ENCODE data around the gene FCSK.
"Not testable (repeated sequence)": the region's sequence is repeated elsewhere in the genome, so short reads cannot be mapped to it uniquely, and the experiment has no call there.

Gene FCSK

DNA sequence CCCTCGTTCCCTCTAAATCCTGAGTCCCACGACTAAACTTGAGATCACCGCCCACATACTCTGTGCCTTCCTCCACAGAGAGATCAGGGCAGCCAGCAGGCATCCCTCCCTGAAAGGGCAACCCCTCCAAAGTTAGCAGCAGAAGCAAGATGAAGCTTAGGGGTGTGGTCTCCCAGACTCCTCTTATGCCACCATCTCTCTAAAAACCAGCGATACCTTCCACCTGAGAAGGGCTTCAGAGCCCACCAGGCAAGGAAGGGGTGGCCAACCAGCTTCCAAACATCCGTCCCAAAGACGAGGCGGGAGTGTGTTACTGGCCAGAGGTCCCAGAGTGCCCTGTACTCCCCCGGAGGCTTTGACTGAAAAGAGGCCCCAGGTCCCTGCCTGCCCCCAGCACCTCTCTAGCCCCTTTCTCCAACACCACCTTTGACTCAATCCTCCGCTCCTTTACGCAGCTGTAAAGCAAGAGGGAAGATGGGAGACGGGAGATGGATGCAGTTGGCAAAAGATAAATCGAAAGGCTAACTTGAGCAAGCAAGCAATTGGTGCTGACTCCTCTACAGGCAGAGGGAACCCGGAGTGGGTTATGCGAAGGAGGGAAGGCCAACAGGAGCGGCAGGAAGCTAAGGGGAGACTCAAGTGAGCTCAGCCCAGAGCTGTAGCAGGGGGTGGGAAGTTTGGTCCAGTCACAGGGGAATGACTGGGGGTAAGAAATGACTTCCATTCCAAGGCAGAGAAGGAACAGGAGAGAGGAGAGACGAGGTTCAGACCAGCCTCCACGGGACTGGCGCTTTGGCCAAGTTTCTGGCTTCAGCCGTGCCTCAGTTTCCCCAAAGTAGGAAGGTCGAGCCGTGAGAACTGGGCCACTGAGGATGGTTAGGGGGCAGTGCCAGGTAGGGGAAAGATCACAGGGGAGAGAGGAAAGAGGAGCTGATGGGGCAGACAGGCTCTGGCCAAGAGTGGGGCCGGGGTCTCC is 16.5 kb upstream of the FCSK start:
- no peaks in the 10 kb centered on the region for H3K9me3 Mint-ChIP-seq
- intact Hi-C loops (cut with micrococcal nuclease), result no loop called here
- peak overlapping the region; percentile 98 for H3K4me3 Mint-ChIP-seq
- peaks cover 31% of the 10 kb centered on the region for H3K36me3 Mint-ChIP-seq (ENCODE audit: low read depth)
- H3K4me1 Mint-ChIP-seq (ENCODE audit: low read depth), result peaks cover 59% of the 10 kb centered on the region
- H3K27me3 Mint-ChIP-seq, result no peaks in the 10 kb centered on the region
- peak overlapping the region; percentile 91 for H3K27ac Mint-ChIP-seq

DNA sequence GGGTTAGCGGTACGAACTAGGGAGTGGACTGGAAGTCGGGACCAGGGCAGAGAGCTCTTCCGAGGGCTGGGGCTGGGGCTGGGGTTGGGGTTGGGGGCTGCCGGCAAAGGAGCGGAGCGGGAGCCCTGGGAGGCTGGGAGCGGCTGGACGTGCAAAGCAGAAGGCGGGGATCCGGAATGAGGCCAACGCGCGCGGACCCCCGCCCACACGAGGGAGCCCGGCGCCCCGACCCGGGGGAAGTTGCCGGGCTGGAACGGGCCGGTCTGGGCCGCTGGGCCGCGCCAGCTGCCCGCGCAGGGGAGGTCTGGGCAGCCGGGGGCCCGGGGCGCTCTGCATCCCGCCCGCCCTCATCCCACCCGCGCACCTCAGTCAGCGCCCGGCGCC is 15.8 kb upstream of the FCSK start:
- H3K9me3 Mint-ChIP-seq, result no peaks in the 10 kb centered on the region
- intact Hi-C loops (cut with micrococcal nuclease), result no loop called here
- H3K4me3 Mint-ChIP-seq, result peak overlapping the region; percentile 98
- no peaks in the 10 kb centered on the region for H3K27me3 Mint-ChIP-seq
- peaks cover 31% of the 10 kb centered on the region for H3K36me3 Mint-ChIP-seq (ENCODE audit: low read depth)
- H3K4me1 Mint-ChIP-seq (ENCODE audit: low read depth), result peaks cover 52% of the 10 kb centered on the region
- H3K27ac Mint-ChIP-seq, result peak overlapping the region; percentile 91

DNA sequence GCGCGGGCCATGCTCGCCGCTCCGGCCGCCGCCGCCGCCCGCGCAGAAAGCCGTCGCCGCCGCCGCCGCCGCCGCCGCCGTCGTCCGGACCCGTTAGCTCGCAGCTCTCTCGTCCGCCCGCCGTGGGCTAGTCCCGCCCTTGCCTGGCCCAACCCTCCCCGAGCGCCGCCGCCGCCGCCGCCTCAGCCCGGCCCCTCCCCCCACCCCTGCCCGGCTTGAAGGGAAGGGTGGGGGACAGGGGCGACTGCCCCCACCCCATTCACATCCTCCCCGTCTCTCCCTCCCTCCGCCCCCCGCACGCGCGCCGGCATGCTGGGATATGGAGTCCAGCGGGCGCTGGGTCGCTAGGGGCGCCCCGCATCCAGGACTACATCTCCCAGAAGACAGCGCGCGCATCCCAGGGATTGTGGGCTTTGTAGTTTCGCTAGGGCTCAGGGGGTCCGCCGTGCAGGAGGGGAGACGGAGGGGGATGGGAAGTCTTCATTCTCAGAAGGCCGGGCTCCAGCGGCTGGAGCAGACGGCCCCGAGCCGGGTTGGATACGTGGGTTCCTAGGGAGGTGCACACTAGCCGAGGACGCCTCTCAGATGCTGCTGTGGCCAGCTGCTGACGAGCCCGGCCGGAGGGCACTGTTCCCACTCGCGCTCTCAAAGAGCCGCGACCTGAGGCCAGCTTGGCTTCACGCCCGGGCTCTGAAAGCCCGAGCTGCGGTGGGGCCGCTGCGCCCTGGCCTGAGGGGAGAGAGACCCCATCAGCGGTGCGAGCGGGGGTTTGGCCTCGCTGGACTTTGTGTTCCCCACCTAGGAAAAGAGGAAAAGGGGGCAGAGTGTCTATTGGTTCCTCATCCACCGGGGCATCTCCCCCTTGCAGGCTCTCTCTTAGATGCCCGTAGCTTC is 15.2 kb upstream of the FCSK start, which contains the start of gene ST3GAL2:
Gene ST3GAL2 (minus strand): TSS at position 132 of the 894 bp plus-strand sequence. CDS start 40,570 bp downstream, outside the sequence.
- intact Hi-C loops (cut with micrococcal nuclease), result loop anchor here (1.0 kb wide), 1 partner anchor 15 kb away; the partner anchor contains the start of gene FCSK
- Mint-ChIP-seq H3K4me3 (peak within 1 kb of the TSS; percentile 98), H3K9me3 (no peaks in the 10 kb centered on the region), H3K36me3 (ENCODE audit: low read depth) (peaks cover 26% of the 10 kb centered on the region), H3K27ac (peak within 1 kb of the TSS; percentile 91), H3K27me3 (no peaks in the 10 kb centered on the region), H3K4me1 (ENCODE audit: low read depth) (peaks cover 46% of the 10 kb centered on the region)

DNA sequence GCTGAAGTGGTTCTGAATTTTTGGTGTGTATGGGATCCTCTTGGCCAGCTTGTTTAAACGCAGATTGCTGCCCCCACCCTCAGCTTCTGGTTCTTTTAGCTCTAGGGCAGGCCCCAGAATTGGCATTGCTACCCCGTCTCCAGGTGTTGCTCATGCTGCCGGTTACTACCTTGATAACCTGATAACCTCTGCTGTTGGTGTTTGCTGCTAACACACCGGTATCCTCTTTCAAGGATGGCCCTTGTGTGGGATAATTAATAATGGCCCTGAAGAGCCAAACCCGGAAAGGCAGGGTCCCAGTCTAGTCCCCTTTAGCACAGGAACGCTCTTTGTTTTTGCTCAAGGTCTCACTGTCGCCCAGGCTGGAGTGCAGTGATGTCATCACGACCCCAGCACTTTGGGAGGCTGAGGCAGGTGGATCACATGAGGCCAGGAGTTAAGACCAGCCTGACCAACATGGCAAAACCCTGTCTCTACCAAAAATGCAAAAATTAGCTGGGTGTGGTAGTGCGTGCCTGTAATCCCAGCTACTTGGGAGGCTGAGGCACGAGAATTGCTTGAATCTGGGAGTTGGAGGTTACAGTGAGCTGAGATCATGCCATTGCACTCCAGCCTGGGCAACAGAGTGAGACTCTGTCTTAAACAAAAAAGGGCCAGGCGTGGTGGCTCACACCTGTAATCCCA is 14.2 kb upstream of the FCSK start:
- peaks cover 37% of the 10 kb centered on the region for H3K4me1 Mint-ChIP-seq (ENCODE audit: low read depth)
- no peaks in the 10 kb centered on the region for H3K27me3 Mint-ChIP-seq
- intact Hi-C loops (cut with micrococcal nuclease), result no loop called here
- H3K36me3 Mint-ChIP-seq (ENCODE audit: low read depth), result peaks cover 16% of the 10 kb centered on the region
- H3K4me3 Mint-ChIP-seq, result peak overlapping the region; percentile 91
- peak overlapping the region; percentile 91 for H3K27ac Mint-ChIP-seq
- H3K9me3 Mint-ChIP-seq, result no peaks in the 10 kb centered on the region

DNA sequence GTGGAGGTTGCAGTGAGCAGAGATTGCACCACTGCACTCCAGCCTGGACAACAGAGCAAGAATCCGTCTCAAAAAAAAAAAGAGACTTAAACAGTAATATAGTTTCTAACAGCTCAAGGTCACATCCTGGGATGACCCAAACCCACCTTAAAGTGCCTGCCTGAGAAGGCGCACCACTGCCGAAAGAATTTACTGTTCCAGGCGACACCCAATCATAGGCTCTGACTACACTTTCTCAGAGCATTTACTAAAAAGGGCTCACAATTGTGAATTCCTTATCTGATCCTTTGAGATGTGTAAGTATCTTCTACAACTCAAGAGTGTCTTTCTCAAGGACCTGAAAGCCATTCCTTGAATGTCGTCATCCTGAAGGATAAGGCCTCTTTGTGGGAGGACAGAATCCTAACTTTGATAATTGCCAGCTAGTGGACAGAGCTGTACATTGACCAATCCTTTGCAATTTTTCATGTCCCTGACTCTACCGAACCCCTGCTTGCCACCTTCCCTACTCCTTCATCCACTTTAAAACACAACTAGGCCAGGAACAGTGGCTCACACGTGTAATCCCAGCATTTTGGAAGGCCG is 12.9 kb upstream of the FCSK start:
- Mint-ChIP-seq H3K4me3 (no peak overlapping the region), H3K4me1 (ENCODE audit: low read depth) (peaks cover 30% of the 10 kb centered on the region), H3K9me3 (no peaks in the 10 kb centered on the region), H3K27ac (no peak overlapping the region), H3K27me3 (peaks cover 4% of the 10 kb centered on the region), H3K36me3 (ENCODE audit: low read depth) (peaks cover 16% of the 10 kb centered on the region)
- intact Hi-C loops (cut with micrococcal nuclease), result no loop called here

DNA sequence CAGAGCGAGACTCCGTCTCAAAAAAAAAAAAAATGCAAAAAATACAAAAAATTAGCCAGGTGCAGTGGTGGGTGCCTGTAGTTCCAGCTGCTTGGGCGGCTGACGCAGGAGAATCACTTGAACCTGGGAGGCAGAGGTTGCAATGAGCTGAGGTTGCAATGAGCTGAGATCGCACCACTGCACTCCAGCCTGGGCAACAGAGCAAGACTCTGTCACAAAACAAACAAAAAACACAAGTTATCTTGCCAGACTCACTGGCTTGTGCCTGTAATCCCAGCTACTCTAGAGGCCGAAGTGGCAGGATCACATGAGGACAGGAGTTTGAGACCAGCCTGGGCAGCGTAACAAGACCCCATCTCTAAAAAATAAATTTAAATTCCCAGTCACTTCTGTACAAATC is 12.1 kb upstream of the FCSK start:
- H3K4me1 Mint-ChIP-seq (ENCODE audit: low read depth), result peaks cover 21% of the 10 kb centered on the region
- H3K27ac Mint-ChIP-seq, result no peak overlapping the region
- intact Hi-C loops (cut with micrococcal nuclease), result no loop called here
- peaks cover 16% of the 10 kb centered on the region for H3K36me3 Mint-ChIP-seq (ENCODE audit: low read depth)
- H3K27me3 Mint-ChIP-seq, result peaks cover 4% of the 10 kb centered on the region
- no peak overlapping the region for H3K4me3 Mint-ChIP-seq
- H3K9me3 Mint-ChIP-seq, result no peaks in the 10 kb centered on the region

DNA sequence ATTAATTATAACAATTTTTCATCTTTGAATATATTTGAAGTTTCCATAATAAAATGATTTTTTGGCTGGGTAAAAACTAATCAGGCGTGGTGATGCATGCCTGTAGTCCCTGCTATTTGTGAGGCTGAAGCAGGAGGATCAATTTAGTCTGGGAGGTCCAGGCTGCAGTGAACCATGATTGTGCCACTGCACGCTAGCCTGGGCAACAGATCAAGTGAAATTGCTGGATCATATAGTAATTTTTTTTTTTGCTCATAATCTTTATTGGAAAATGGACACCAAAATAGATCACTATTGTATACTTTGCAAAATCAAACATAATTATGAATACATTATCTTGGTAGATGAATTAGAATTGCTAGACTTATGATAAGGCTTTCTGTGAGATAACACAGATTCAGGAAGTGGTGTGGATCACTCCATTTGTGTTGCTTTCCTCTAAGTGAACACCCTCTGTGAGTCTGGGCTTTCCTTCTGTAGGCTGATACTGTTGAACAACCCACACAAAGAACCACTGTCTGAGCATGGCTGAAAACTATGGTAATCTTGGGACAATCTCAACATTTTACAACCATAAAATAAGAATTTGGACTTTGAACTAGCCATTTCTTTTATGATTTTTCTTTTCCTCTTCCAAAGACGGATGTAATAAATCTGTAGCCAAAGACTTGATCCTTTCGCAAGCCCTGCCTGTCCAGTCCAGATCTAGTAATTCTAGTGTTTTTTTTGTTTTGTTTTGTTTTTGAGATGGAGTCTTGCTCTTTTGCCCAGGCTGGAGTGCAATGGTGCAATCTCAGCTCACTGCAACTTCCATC is 9.9 kb upstream of the FCSK start:
- Mint-ChIP-seq H3K27me3 (peaks cover 14% of the 10 kb centered on the region), H3K4me1 (ENCODE audit: low read depth) (peaks cover 6% of the 10 kb centered on the region), H3K36me3 (ENCODE audit: low read depth) (peaks cover under 1% of the 10 kb centered on the region), H3K4me3 (no peak overlapping the region), H3K27ac (no peak overlapping the region), H3K9me3 (no peaks in the 10 kb centered on the region)
- intact Hi-C loops (cut with micrococcal nuclease), result no loop called here

DNA sequence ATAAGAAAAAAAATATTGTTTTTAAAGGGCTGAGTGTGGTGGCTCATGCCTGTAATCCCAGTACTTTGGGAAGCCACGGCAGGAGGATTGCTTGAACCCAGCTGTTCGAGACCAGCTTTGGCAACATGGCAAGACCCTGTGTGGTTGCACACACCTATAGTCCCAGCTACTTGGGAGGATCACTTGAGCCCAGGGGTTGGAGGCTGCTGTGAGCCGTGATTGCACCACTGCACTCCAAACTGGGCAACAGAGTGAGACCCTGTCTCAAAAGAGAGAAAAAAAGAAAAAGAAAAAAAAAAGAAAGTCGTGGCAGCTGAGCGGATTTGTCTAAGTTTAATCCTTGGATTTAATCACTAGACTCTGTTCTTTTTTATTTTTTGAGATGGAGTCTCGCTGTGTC is 6.3 kb upstream of the FCSK start:
- intact Hi-C loops (cut with micrococcal nuclease), result no loop called here
- Mint-ChIP-seq H3K4me1 (ENCODE audit: low read depth) (no peaks in the 10 kb centered on the region), H3K9me3 (no peaks in the 10 kb centered on the region)

DNA sequence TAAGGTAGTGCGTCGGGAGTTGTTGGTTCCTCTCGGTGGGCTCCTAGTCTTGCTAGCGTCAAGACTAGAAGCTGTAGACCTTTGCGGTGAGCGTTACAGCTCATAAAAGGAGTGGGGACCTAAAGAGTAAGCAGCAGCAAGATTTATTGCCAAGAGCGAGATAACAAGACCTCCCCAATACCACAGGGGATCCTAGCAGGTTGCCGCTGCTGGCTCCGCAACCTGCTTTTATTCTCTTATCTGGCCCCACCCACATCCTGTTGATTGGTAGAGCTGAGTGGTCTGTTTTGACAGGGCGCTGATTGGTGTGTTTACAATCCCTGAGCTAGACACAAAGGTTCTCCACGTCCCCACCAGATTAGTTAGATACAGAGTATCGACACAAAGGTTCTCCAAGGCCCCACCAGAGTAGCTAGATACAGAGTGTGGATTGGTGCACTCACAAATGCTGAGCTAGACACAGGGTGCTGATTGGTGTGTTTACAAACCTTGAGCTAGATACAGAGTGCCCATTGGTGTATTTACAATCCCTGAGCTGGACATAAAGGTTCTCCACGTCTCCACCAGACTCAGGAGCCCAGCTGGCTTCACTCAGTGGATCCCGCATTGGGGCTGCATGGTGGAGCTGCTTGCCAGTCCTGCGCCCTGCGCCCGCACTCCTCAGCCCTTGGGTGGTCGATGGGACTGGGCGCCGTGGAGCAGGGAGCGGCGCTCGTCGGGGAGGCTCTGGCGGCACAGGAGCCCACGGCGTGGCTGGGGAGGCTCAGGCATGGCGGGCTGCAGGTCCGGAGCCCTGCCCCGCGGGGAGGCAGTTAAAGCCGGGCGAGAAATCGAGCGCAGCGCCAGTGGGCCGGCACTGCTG is 4.0 kb upstream of the FCSK start:
- H3K9me3 Mint-ChIP-seq; H3K36me3 Mint-ChIP-seq (ENCODE audit: low read depth); H3K4me3 Mint-ChIP-seq; H3K27ac Mint-ChIP-seq; H3K4me1 Mint-ChIP-seq (ENCODE audit: low read depth): not testable (repeated sequence)
- intact Hi-C loops (cut with micrococcal nuclease), result loop anchor here (5.0 kb wide), 1 partner anchor 48 kb away; no protein-coding TSS in a partner anchor
- H3K27me3 Mint-ChIP-seq, result peaks cover 29% of the 10 kb centered on the region

More for the DNA sequence above, 6.3 kb upstream of the FCSK start:
- H3K4me3 Mint-ChIP-seq, result no peak overlapping the region
- peaks cover 29% of the 10 kb centered on the region for H3K27me3 Mint-ChIP-seq
- H3K36me3 Mint-ChIP-seq (ENCODE audit: low read depth), result no peaks in the 10 kb centered on the region
- H3K27ac Mint-ChIP-seq, result no peak overlapping the region

DNA sequence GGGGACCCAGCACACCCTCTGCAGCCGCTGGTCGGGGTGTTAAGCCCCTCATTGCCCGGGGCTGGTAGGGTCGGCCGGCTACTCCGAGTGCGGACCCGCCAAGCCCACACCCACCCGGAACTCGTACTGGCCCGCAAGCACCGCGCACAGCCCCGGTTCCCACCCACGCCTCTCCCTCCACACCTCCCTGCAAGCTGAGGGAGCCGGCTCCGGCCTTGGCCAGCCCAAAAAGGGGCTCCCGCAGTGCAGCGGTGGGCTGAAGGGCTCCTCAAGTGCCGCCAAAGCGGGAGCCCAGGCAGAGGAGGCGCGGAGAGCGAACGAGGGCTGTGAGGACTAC is 3.4 kb upstream of the FCSK start:
- H3K27ac Mint-ChIP-seq; H3K36me3 Mint-ChIP-seq (ENCODE audit: low read depth); H3K9me3 Mint-ChIP-seq; H3K4me1 Mint-ChIP-seq (ENCODE audit: low read depth): not testable (repeated sequence)
- H3K4me3 Mint-ChIP-seq, result peak overlapping the region; percentile 39
- intact Hi-C loops (cut with micrococcal nuclease), result loop anchor here (5.0 kb wide), 1 partner anchor 49 kb away; no protein-coding TSS in a partner anchor
- H3K27me3 Mint-ChIP-seq, result peaks cover 25% of the 10 kb centered on the region

DNA sequence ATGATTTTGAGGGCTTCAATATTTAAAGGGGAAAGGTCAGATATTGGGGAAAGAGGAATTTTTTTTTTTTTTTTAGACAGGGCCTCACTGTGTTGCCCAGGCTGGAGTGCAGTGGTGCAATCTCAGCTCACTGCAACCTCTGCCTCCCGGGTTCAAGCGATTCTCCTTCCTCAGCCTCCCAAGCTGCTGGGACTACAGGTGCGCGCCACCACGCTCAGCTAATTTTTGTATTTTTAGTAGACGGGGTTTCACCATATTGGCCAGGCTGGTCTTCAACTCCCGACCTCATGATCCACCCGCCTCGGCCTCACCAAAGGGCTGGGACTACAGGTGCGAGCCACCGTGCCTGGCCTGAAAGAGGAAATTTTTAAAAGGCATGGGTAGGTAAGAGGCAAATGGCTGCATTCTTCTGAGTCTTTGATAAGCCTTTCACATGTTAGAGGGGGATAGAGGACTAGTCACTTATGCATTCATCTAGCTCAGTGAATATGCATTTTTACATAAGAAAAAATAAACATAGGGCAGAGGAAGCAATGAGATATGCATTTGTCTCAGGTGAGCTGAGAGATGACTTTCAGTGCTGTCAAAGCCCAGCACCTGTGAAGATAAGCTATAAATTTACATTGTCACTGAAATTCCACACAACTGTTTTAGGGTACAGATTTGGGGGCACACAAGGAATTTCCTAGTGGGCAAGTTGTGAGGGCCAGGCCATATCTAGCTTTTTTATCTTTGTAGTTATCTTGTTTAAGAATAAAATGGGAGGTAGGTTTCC is 1.1 kb upstream of the FCSK start:
- Mint-ChIP-seq H3K27ac (peak overlapping the region; percentile 96), H3K4me1 (ENCODE audit: low read depth) (peaks cover 6% of the 10 kb centered on the region), H3K9me3 (no peaks in the 10 kb centered on the region), H3K36me3 (ENCODE audit: low read depth) (peaks cover 6% of the 10 kb centered on the region), H3K4me3 (peak overlapping the region; percentile 88), H3K27me3 (peaks cover 24% of the 10 kb centered on the region)
- intact Hi-C loops (cut with micrococcal nuclease), result loop anchor here (5.0 kb wide), 1 partner anchor 51 kb away; no protein-coding TSS in a partner anchor
